Activated T-cell treated with anti-CD3 and anti-CD28 coated beads for 24 hours (primary cell): ENCODE measurements around the gene MASP1.

Experiments used
- DNase-seq: peaks from one replicate; pipeline ENCODE4 v3.0.0-alpha.2; 2020; ENCODE audit warnings: low read depth

Gene MASP1

GRCh38 chr3:187186801-187187421 is 104.6 kb downstream of the MASP1 start:
- DNase-seq, result no peak

- no peak for DNase-seq
Observed at GRCh38 chr3:187186375-187186774, 105.2 kb downstream of the MASP1 start.

- DNase-seq, result no peak
Observed at GRCh38 chr3:187185759-187186158, 105.8 kb downstream of the MASP1 start.
